Hippocampal formation (tissue), 2 donors: ENCODE results near the gene NKX2-3.

Experiments used
- DNase-seq, 2 donors: peaks; one replicate each; lab custom pipeline; 2025; lab: John Stamatoyannopoulos, UW

Gene NKX2-3

DNA sequence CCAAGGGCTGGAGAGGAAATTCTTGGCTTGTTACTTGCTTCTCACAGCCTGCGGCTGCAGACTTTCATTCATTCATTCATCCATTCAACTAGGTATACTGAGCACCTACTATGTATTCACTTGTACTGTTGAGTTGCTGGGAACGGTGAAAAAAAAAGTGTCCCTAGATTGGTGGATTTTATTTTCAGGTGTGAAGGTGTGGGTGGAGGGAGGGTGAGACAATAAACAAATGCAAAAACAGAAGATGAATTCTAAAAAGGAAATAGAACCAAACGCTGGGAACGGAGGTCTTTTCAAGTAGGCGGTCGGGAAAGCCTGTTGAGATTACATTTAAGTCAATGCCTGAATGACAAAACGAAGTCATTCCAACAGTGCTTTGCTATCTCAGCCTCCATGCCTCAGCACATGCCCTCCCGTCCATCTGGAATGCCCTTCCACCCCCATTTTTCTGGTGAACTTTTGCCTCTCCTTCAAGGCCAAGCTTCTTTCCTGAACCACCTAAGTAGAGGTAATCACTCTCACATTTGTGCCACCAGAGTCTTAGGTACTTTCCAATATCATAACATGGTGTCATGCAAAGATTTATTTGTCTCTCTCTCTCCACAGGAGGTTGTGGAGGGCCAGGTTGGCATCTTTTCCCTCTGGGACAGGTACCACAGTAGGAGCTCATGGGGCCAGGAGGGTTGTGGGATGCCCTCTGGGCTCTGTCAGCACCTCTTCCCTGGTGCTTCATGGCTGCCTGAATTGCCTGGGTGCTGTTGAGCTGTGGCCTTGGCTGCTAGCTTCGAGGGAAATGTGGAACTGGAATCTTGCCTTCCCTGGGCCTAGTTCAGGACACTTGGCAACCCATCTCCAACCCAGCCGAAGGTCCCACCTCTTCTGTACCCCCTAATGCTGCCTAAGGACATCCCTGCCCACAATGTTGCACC, 5.5 kb downstream of the NKX2-3 start:
- DNase-seq: no peak

DNA sequence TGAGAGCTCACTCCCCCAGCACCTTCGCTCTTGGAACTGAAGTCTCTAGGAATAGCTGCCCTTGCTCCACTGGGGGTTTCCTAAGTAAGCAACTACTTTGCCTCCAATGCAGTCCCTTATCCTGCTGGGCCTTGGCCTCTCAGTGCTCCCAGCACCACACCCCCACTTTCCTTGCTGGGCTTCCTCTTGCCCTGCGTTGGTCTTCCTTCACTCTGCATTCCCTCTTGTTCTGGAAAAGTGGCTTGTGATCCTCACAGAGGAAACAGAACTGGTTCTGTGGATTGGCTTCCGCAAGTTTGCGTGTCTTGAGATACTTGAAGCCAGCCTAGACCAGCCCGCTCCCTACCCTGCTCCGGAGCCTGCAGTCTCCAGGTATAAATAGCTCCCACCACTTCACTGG, 6.4 kb downstream of the NKX2-3 start:
- DNase-seq: no peak

GRCh38 chr10:99539820-99540219, 7.1 kb downstream of the NKX2-3 start:
- DNase-seq: no peak

DNA sequence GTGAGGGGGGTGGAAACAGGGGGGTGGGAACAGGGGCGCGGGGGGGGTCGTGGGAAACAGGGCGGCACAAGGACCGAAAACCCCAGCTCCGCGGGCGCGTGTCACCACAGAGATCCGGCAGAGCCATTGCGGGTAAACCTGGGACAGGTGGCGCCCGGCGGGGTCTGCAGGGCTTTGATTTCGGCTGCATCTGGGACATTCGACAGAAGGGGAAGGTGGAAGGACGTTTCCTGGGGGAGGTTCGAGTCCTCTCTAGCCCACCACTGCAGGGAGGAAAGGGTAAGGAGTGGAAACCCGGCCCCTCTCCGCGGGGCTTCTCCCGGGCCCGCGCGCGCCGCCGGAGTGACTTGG, 7.5 kb downstream of the NKX2-3 start:
- DNase-seq: no peak

GRCh38 chr10:99540657-99541531, 8.2 kb downstream of the NKX2-3 start:
- no peak for DNase-seq

- DNase-seq: no peak
Observed at GRCh38 chr10:99544322-99544721, 11.6 kb downstream of the NKX2-3 start.

DNA sequence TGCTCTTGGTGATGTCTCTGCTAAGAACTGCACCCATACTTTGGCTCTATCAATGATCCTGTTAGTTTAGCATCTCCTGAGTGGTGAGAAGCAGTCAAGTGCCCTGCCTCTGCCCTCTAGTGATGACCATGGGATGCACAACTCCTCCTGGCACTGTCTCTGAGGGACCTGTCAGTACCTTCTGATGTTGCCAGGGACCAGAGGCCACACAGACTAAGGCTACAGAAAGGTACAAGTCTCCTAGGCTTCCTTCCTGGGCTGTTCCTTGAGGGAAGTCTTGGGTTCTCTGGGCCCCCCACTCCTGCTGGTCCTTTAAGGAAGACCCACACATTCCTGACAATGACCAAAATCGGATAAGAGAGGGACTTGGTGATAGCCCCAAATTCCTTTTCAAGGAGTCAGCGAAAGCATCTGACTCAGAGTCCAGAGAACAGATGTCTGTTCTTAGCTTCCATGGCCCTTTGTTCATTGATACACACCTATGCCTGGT, 15.3 kb downstream of the NKX2-3 start:
- DNase-seq: no peak

DNA sequence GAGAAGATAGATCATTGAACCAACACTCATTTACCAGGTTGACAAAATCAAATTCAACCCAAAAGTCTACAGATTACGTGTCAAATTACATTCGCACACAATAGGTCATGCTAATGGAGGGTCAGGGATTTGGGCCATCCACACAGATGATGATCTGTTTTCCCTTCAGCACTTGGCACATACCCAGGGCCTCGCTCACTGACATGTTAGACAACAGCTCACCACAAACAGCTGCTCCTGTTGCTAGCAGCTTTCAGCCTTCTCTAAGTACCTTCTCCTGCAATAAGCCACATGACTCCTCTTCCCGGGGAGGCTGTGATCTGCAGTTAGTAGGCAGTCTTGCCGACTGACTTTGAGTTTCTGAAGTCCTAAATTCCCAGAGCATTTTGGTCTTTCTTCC, 18.4 kb downstream of the NKX2-3 start:
- no peak for DNase-seq

DNA sequence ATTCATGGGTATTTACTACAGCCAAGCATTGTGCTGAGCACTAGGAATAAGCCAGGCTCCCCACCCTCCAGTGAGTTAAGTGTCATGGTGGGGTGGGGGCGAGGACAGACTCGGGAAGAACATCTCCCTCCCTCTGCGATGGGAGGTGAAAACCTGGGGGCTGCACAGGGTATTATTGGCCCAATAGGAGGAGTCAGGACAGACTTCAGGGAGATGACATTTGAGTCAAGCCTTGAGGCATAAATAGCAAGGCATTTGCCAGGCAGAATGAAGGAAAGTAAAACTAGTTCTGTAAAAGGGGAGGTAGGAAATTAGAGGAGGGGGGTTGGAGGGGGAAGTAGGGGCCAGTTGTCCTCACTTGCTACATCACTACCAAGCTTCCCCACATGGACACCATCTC, 18.9 kb downstream of the NKX2-3 start:
- DNase-seq: no peak

DNA sequence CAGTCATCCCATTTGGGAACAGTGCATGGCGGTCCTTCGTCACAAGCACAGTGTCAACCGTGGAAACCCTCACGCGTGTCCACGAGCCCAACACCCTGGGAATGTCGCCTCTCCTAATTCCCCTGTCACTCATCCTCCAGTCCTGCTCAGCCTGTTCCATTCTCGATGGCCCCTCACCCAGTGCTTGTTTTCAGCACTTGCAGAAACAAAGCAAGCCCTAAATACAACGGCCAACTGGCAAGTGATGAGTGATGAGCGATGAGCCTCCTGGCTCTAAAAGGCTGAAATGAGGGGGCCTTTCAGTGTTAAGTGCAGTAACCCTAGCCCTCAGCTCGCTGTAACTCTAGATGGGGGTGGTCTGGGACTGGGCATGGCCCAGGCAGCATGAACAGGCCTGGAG, 22.6 kb downstream of the NKX2-3 start:
- DNase-seq: no peak

- no peak for DNase-seq
Observed at GRCh38 chr10:99555825-99556523, 23.2 kb downstream of the NKX2-3 start.

- no peak for DNase-seq
Observed at GRCh38 chr10:99557044-99557443, 24.3 kb downstream of the NKX2-3 start.

GRCh38 chr10:99558708-99559107, 26.0 kb downstream of the NKX2-3 start:
- DNase-seq: no peak

- peak in 1 of 2 donors; percentile 22 for DNase-seq
Observed at GRCh38 chr10:99560277-99561126, 27.8 kb downstream of the NKX2-3 start.

DNA sequence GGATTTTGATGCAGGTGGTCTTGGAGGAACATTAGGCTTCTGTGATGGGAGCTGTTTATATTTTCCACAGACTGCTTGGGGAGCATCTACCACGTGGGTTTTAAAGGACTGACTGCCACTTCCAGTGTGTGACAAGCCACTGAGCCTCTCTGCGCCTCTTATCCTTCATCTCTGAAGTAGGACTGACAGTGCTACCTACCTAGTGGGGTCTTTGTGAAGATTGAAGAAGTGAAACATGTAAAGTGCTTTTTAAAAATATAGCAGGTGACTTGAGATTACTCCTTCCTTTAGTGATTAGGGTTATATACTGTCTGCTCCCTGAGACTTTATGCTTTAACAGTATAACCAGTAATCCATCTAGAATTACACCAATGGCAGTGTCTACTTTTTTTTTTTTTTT, 29.9 kb downstream of the NKX2-3 start:
- no peak for DNase-seq

DNA sequence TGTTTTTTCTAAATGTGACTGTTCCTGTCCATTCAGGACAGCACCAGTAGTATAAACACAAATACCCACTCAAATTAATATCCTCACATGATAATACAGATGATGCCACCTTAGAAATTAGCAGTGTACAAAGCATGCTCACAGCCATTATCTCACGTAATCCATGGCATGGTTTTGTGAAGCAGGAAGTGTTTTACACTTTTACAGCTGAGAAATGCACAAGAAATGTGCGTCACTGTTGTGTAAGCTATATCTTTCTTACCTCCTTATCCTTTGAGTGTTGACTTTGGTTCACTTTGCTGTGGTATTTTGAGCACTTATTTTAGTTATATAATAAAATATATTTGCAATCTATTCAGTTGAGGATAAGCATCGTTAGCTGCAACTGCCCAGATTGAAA, 31.6 kb downstream of the NKX2-3 start:
- no peak for DNase-seq

DNA sequence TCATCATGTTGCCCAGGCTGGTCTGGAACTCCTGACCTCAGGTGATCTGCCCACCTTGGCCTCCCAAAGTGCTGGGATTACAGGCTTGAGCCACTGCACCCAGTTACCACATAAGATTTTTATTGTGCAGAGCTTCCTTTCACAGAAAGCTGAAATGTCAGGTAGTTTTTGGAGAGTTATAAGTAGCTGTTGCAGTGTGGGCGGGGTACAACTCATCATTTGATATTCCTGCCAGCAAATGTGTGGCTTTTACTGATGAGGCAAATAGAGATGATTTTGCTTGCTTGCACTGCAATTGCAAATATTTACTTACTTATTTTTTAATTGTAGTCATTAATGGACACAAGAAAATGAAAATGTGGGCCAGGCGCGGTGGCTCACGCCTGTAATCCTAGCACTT, 32.4 kb downstream of the NKX2-3 start:
- no peak for DNase-seq

GRCh38 chr10:99569253-99569939, 36.7 kb downstream of the NKX2-3 start:
- no peak for DNase-seq

DNA sequence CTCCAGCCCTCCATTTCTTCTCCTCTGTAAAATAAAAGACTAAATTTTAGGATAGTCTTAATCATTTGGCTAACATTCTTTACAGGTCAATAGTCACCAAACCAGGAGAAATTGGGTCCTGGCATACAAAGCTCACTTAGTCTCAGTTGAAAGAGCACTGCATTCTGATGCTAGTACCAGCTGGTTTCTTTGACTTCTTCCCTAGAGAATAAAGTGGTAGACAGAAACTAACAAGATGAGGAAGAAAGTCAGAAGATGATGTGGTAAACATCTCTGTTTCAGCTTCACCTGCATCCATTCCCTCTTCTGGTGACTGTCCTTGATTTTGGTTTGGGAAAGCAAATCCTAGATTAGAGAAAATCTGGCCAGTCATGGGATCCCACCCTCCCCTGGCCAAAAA, 37.2 kb downstream of the NKX2-3 start:
- DNase-seq: no peak

DNA sequence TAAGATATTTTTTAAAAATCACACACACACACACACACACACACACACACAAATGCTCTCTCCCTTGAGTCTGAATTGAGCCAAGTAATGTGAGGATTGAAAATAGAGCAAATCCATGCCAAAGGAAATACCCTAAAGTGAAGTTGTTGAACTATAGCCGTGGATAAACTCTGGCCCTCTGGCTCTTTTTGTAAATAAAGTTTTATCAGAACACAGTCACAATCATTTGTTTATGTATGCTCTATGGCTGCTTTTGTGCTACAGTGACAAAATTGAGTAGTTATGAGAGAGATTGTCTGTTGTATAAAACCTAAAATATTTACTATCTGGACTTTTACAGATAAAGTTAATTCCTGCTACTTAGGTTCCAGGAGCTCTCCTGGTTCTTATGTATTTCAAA, 39.1 kb downstream of the NKX2-3 start:
- DNase-seq: no peak

DNA sequence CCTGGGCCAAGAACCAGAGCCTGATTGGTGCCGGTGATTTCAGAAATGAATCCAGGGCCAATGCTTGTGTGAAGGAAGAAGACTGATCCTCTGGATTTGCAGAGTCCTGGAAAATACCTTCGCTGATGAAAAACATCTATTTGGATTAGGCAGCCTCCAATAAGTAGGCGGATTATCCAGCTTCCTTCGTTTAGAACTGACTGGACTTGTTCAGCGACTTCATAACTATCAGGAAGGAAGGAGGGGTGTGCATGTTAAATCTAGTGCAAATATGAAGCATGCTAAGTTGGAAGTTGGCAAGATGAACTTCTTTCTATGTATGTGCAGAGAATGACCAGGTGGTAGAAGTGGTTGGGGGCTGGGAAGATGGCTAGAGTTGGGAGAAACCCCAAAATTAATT, 41.0 kb downstream of the NKX2-3 start:
- DNase-seq: no peak
